Transverse colon (tissue), 3 donors: ENCODE measurements around the gene HSF2BP.
"Not testable (repeated sequence)": the region's sequence is repeated elsewhere in the genome, so short reads cannot be mapped to it uniquely, and the experiment has no call there.

Experiments used
- POLR2A ChIP-seq: fragments of 450-650 bp; IDR thresholded peaks from one replicate; pipeline ENCODE4 v1.6.1; 2016; ENCODE audit warnings: antibody characterized with exemption, mild to moderate bottlenecking, moderate library complexity
- POLR2AphosphoS5 ChIP-seq, 3 donors: sonication (generic); formaldehyde crosslinking; IDR thresholded peaks; one replicate each; pipeline ENCODE4 v1.6.1; 2016; ENCODE audit warnings: antibody characterized with exemption in 3 of 3

GRCh38 chr21:43522495-43523131, 136.7 kb downstream of the HSF2BP start:
- not testable (repeated sequence) for TF ChIP-seq POLR2AphosphoS5 (IDR thresholded peaks at IDR 0.05); POLR2A
